Panc1 (cell line): ENCODE data around the gene GPC6. TPM values are rescaled to one million over a fixed set of nuclear protein-coding genes. Genes with fewer than 3 reads are reported as not detected.

ENCODE experiments used
- ATAC-seq: fragments of 200-7000 bp; cut with Tn5 transposase; 2 replicates; pipeline ENCODE4 v1.9.1; 2020; ENCODE audit warnings: mild to moderate bottlenecking, moderate library complexity
- BruUV-seq: library from RNA; stranded (reverse); fragments of 400-500 nt; replicated peaks from 2 replicates; lab custom pipeline; 2021; lab: Mats Ljungman, UMichigan
- CTCF ChIA-PET: fragments of 300-600 bp; sonication (Branson Sonifier 250); formaldehyde crosslinking; loops from one replicate; lab custom pipeline; 2022; ENCODE audit warnings: antibody characterized with exemption; lab: Charles Lee
- POLR2A ChIA-PET: fragments of 300-600 bp; sonication (Branson Sonifier 250); formaldehyde crosslinking; loops from one replicate; lab custom pipeline; 2022; ENCODE audit warnings: antibody characterized with exemption; lab: Charles Lee
- DNase-seq: peaks from one replicate; pipeline ENCODE4 v3.0.0-alpha.2; 2010; ENCODE audit warnings: low read depth, low spot score
- H3K27ac ChIP-seq: 2 replicates; pipeline ENCODE4 v1.5.1; 2011; ENCODE audit warnings: mild to moderate bottlenecking, low read length, inconsistent platforms
- H3K27me3 ChIP-seq: fragments of 200-500 bp; sonication (Bioruptor generic); 2 replicates; pipeline ENCODE4 v1.6.0; 2014; ENCODE audit warnings: low read length, inconsistent platforms; ENCODE audit not compliant: control insufficient read depth, insufficient read depth
- H3K36me3 ChIP-seq: fragments of 200-500 bp; sonication (Bioruptor generic); 2 replicates; pipeline ENCODE4 v1.5.1; 2014; ENCODE audit warnings: inconsistent platforms, mild to moderate bottlenecking, low read length, moderate library complexity; ENCODE audit not compliant: control insufficient read depth, insufficient read depth
- H3K4me1 ChIP-seq: 2 replicates; pipeline ENCODE4 v1.5.1; 2011; ENCODE audit warnings: inconsistent platforms, mild to moderate bottlenecking, low read length, moderate library complexity; ENCODE audit not compliant: control insufficient read depth, insufficient read depth
- H3K4me3 ChIP-seq, 2 experiments: 2 replicates each; pipeline ENCODE4 v1.5.1; 2011 to 2012; ENCODE audit warnings: low read depth in 2 of 2, low read length in 2 of 2, mild to moderate bottlenecking in 2 of 2, inconsistent platforms in 1 of 2, moderate library complexity in 1 of 2
- H3K9me3 ChIP-seq: fragments of 200-500 bp; sonication (Bioruptor generic); 2 replicates; pipeline ENCODE4 v1.5.1; 2014; ENCODE audit warnings: low read depth, mild to moderate bottlenecking, inconsistent platforms, low read length, moderate library complexity; ENCODE audit not compliant: control insufficient read depth, insufficient read depth
- CTCF ChIP-seq: fragments of 450-650 bp; IDR thresholded peaks from 2 replicates; pipeline ENCODE4 v1.5.1; 2017; ENCODE audit warnings: mild to moderate bottlenecking
- POLR2AphosphoS5 ChIP-seq: IDR thresholded peaks from 2 replicates; pipeline ENCODE4 v1.6.1; 2012; ENCODE audit warnings: mild to moderate bottlenecking, low read depth, low read length, moderate library complexity
- REST ChIP-seq, 2 experiments: IDR thresholded peaks; 2 replicates each; pipeline ENCODE4 v1.6.1; 2011 to 2012; ENCODE audit warnings: low read depth in 2 of 2, control low read depth in 1 of 2, low read length in 1 of 2, mild to moderate bottlenecking in 1 of 2, moderate library complexity in 1 of 2; ENCODE audit not compliant: insufficient read depth in 1 of 2
- SIN3A ChIP-seq: IDR thresholded peaks from 2 replicates; pipeline ENCODE4 v1.6.1; 2012; ENCODE audit warnings: low read depth, mild to moderate bottlenecking, low read length, moderate library complexity, borderline replicate concordance; ENCODE audit not compliant: insufficient read depth
- TCF7L2 ChIP-seq: IDR thresholded peaks from 2 replicates; pipeline ENCODE4 v1.6.1; 2011; ENCODE audit warnings: mild to moderate bottlenecking, low read depth, low read length, inconsistent platforms
- in situ Hi-C: cut with HindIII; loops from 2 replicates; pipeline ENCODE4 v1.10.0; 2016; ENCODE audit warnings: low sequenced_read_pairs, low pct_unique_long_range_greater_than_20kb
- intact Hi-C: fragments of 100-400 bp; cut with micrococcal nuclease; formaldehyde crosslinking; loops from one replicate; pipeline ENCODE4 v1.10.0; 2022; ENCODE audit not compliant: unreplicated experiment
- total RNA-seq: library from RNA; stranded (reverse); gene quantifications from one replicate; pipeline ENCODE4 v1.2.1, GENCODE V29; 2021; ENCODE audit not compliant: unreplicated experiment

The GPC6 gene
- total RNA-seq, 1 experiment from 2014 or later = 4.8 TPM

GRCh38 chr13:93744033-93744432, 517.4 kb downstream of the GPC6 start:
- Histone ChIP-seq H3K36me3 (no peaks in the 10 kb centered on the region), H3K4me1 (no peaks in the 10 kb centered on the region), H3K27ac (no peak overlapping the region), H3K9me3 (no peaks in the 10 kb centered on the region), H3K27me3 (no peaks in the 10 kb centered on the region), H3K4me3 (no peak overlapping the region)
- intact Hi-C loops = no loop called here
- ChIA-PET CTCF (no interaction called here), POLR2A (no interaction called here)
- TF ChIP-seq REST (IDR thresholded peaks at IDR 0.05; ENCODE audit: insufficient read depth in 1 of 2, low read depth in 2 of 2, low read length in 1 of 2) = no peak
- TF ChIP-seq TCF7L2 = no peak
- TF ChIP-seq POLR2AphosphoS5 = no peak
- no peak for TF ChIP-seq SIN3A
- TF ChIP-seq CTCF = no peak
- BruUV-seq = no TSS peak
- ATAC-seq (no peak), DNase-seq (no peak)
- in situ Hi-C loops = no loop called here

- in situ Hi-C loops (no loop called here), intact Hi-C loops (no loop called here)
- DNase-seq = no peak
- no peak overlapping the region for H3K27ac ChIP-seq
- no peaks in the 10 kb centered on the region for H3K27me3 ChIP-seq
- H3K9me3 ChIP-seq = no peaks in the 10 kb centered on the region
- no TSS peak for BruUV-seq
- CTCF ChIA-PET = no interaction called here
- ATAC-seq = no peak
- POLR2A ChIA-PET = no interaction called here
- no peak for TF ChIP-seq SIN3A
- TF ChIP-seq REST (IDR thresholded peaks at IDR 0.05; ENCODE audit: insufficient read depth in 1 of 2, low read depth in 2 of 2, low read length in 1 of 2) = no peak
- no peak for TF ChIP-seq POLR2AphosphoS5
- no peak for TF ChIP-seq CTCF
- TF ChIP-seq TCF7L2 = no peak
- H3K36me3 ChIP-seq = no peaks in the 10 kb centered on the region
- H3K4me3 ChIP-seq = no peak overlapping the region
- H3K4me1 ChIP-seq = no peaks in the 10 kb centered on the region
Observed at GRCh38 chr13:93744886-93745285, 518.3 kb downstream of the GPC6 start.
